IMR-90 (cell line): ENCODE results near the gene FADS1. TPM values are rescaled to one million over a fixed set of nuclear protein-coding genes. Genes with fewer than 3 reads are reported as not detected.
A peak's percentile ranks its signal among the peaks of the same experiment; 100 is the strongest.

Experiments
- ATAC-seq: fragments of 200-7000 bp; cut with Tn5 transposase; 2 replicates; pipeline ENCODE4 v1.9.1; 2020; ENCODE audit warnings: low read depth, mild to moderate bottlenecking, moderate library complexity
- BruUV-seq: library from RNA; stranded (reverse); fragments of 400-500 nt; replicated peaks from 2 replicates; lab custom pipeline; 2021; lab: Mats Ljungman, UMichigan
- CTCF ChIA-PET: fragments of 300-600 bp; formaldehyde crosslinking; extraction: SDS; loops from one replicate; lab custom pipeline; 2021; ENCODE audit warnings: antibody characterized with exemption; lab: Yijun Ruan, JAX
- POLR2A ChIA-PET: fragments of 300-600 bp; sonication (Branson Sonifier 250); formaldehyde crosslinking; loops from one replicate; lab custom pipeline; 2022; ENCODE audit warnings: antibody characterized with exemption; ENCODE audit not compliant: unreplicated experiment; lab: Charles Lee
- DNase-seq: peaks from one replicate; pipeline ENCODE4 v3.0.0; 2013
- H2AFZ ChIP-seq: replicated peaks from 2 replicates; pipeline ENCODE3; 2013; ENCODE audit warnings: low read length, mild to moderate bottlenecking; ENCODE audit not compliant: poor library complexity
- H2AK5ac ChIP-seq: 2 replicates; pipeline ENCODE4 v1.6.1; 2013; ENCODE audit warnings: low read depth, low read length, inconsistent platforms
- H2AK9ac ChIP-seq: replicated peaks from 2 replicates; pipeline ENCODE3; 2013; ENCODE audit warnings: mild to moderate bottlenecking, low read depth, low read length, moderate library complexity; ENCODE audit not compliant: poor library complexity
- H2BK120ac ChIP-seq: 2 replicates; pipeline ENCODE4 v1.6.1; 2013; ENCODE audit warnings: low read depth, low read length, inconsistent platforms
- H2BK15ac ChIP-seq: 3 replicates; pipeline ENCODE4 v1.6.1; 2013; ENCODE audit warnings: low read depth, low read length, inconsistent platforms
- H2BK20ac ChIP-seq: 2 replicates; pipeline ENCODE4 v1.6.1; 2013; ENCODE audit warnings: low read depth, mild to moderate bottlenecking, inconsistent platforms, low read length, moderate library complexity
- H2BK5ac ChIP-seq: 2 replicates; pipeline ENCODE4 v1.6.1; 2013; ENCODE audit warnings: mild to moderate bottlenecking, low read depth, low read length, inconsistent platforms; ENCODE audit not compliant: poor library complexity, severe bottlenecking
- H3K14ac ChIP-seq: replicated peaks from 2 replicates; pipeline ENCODE4 v1.6.1; 2013; ENCODE audit warnings: low read depth, low read length, inconsistent platforms
- H3K18ac ChIP-seq: 2 replicates; pipeline ENCODE4 v1.6.1; 2013; ENCODE audit warnings: low read depth, low read length, control low read depth
- H3K23ac ChIP-seq: 2 replicates; pipeline ENCODE4 v1.6.1; 2013; ENCODE audit warnings: low read depth, low read length, inconsistent platforms
- H3K27ac ChIP-seq: 2 replicates; pipeline ENCODE4 v1.5.1; 2013; ENCODE audit warnings: mild to moderate bottlenecking, control low read depth, low read length; ENCODE audit not compliant: insufficient read depth
- H3K27me3 ChIP-seq: 2 replicates; pipeline ENCODE4 v1.6.1; 2013; ENCODE audit warnings: low read length; ENCODE audit not compliant: control insufficient read depth, insufficient read depth
- H3K36me3 ChIP-seq: 2 replicates; pipeline ENCODE4 v1.6.1; 2013; ENCODE audit warnings: low read length, mixed read lengths; ENCODE audit not compliant: control insufficient read depth, insufficient read depth
- H3K4ac ChIP-seq: 2 replicates; pipeline ENCODE4 v1.6.1; 2013; ENCODE audit warnings: low read depth, low read length, inconsistent platforms
- H3K4me1 ChIP-seq: 2 replicates; pipeline ENCODE4 v1.6.1; 2013; ENCODE audit warnings: low read length, mixed read lengths; ENCODE audit not compliant: control insufficient read depth, insufficient read depth
- H3K4me2 ChIP-seq: 2 replicates; pipeline ENCODE4 v1.6.1; 2013; ENCODE audit warnings: low read depth, mild to moderate bottlenecking, control low read depth, low read length, moderate library complexity
- H3K4me3 ChIP-seq: 2 replicates; pipeline ENCODE4 v1.5.1; 2013; ENCODE audit warnings: low read depth, mild to moderate bottlenecking, control low read depth, low read length, moderate library complexity; ENCODE audit not compliant: insufficient read depth
- H3K56ac ChIP-seq: 2 replicates; pipeline ENCODE4 v1.6.1; 2013; ENCODE audit warnings: low read length, inconsistent platforms; ENCODE audit not compliant: insufficient read depth; ENCODE audit errors: extremely low read depth
- H3K79me1 ChIP-seq, 2 experiments: 2 replicates each; pipeline ENCODE4 v1.6.1; 2013; ENCODE audit warnings: low read length in 2 of 2, inconsistent platforms in 1 of 2, low read depth in 1 of 2
- H3K9ac ChIP-seq: 2 replicates; pipeline ENCODE4 v1.6.1; 2013; ENCODE audit warnings: low read depth, low read length, control low read depth
- H3K9me1 ChIP-seq: 2 replicates; pipeline ENCODE4 v1.6.1; 2013; ENCODE audit warnings: low read length, inconsistent platforms; ENCODE audit not compliant: insufficient read depth
- H3K9me3 ChIP-seq: 2 replicates; pipeline ENCODE4 v1.6.1; 2013; ENCODE audit warnings: low read length; ENCODE audit not compliant: control insufficient read depth, insufficient read depth
- H4K20me1 ChIP-seq: 2 replicates; pipeline ENCODE4 v1.6.1; 2013; ENCODE audit warnings: low read length, inconsistent platforms; ENCODE audit not compliant: insufficient read depth
- H4K5ac ChIP-seq: 2 replicates; pipeline ENCODE4 v1.6.1; 2013; ENCODE audit warnings: mild to moderate bottlenecking, low read depth, low read length, control low read depth
- H4K8ac ChIP-seq, 2 experiments: 2 replicates each; pipeline ENCODE4 v1.6.1; 2013; ENCODE audit warnings: low read depth in 2 of 2, low read length in 2 of 2, control low read depth in 1 of 2, inconsistent platforms in 1 of 2
- H4K91ac ChIP-seq: 2 replicates; pipeline ENCODE4 v1.6.1; 2013; ENCODE audit warnings: low read depth, low read length, inconsistent platforms; ENCODE audit not compliant: insufficient read depth
- CEBPB ChIP-seq: IDR thresholded peaks from 2 replicates; pipeline ENCODE4 v1.6.1; 2012; ENCODE audit warnings: low read depth, low read length, improper control_type of control experiment
- CHD1 ChIP-seq: IDR thresholded peaks from 2 replicates; pipeline ENCODE4 v1.6.1; 2012; ENCODE audit warnings: low read depth, low read length, improper control_type of control experiment
- CTCF ChIP-seq: conservative IDR thresholded peaks from 2 replicates; pipeline ENCODE4 v1.5.1; 2012; ENCODE audit warnings: mild to moderate bottlenecking, low read depth, low read length, improper control_type of control experiment
- ELK1 ChIP-seq: fragments of 150-350 bp; IDR thresholded peaks from 2 replicates; pipeline ENCODE4 v1.6.1; 2016; ENCODE audit warnings: low read depth, mild to moderate bottlenecking, low read length, moderate library complexity, borderline replicate concordance
- FOS ChIP-seq: fragments of 150-350 bp; IDR thresholded peaks from 2 replicates; pipeline ENCODE4 v1.6.1; 2016; ENCODE audit warnings: low read depth, low read length
- MAFK ChIP-seq: IDR thresholded peaks from 2 replicates; pipeline ENCODE4 v1.6.1; 2012; ENCODE audit warnings: low read depth, low read length, improper control_type of control experiment
- MAZ ChIP-seq: IDR thresholded peaks from 2 replicates; pipeline ENCODE4 v1.6.1; 2012; ENCODE audit warnings: low read depth, mild to moderate bottlenecking, low read length, improper control_type of control experiment, moderate library complexity, borderline replicate concordance
- MXI1 ChIP-seq: IDR thresholded peaks from 2 replicates; pipeline ENCODE4 v1.6.1; 2012; ENCODE audit warnings: low read depth, mild to moderate bottlenecking, low read length, moderate library complexity, borderline replicate concordance
- NFE2L2 ChIP-seq: fragments of 150-350 bp; IDR thresholded peaks from 2 replicates; pipeline ENCODE4 v1.6.1; 2016; ENCODE audit warnings: low read depth, mild to moderate bottlenecking, low read length
- RAD21 ChIP-seq: IDR thresholded peaks from 2 replicates; pipeline ENCODE4 v1.6.1; 2012; ENCODE audit warnings: low read length, improper control_type of control experiment
- RCOR1 ChIP-seq: IDR thresholded peaks from 2 replicates; pipeline ENCODE4 v1.6.1; 2012; ENCODE audit warnings: mild to moderate bottlenecking, low read length, improper control_type of control experiment; ENCODE audit not compliant: insufficient replicate concordance
- RFX5 ChIP-seq: IDR thresholded peaks from 2 replicates; pipeline ENCODE4 v1.8.0; 2012; ENCODE audit warnings: low read depth, mild to moderate bottlenecking, low read length, moderate library complexity
- SMC3 ChIP-seq: fragments of 150-350 bp; IDR thresholded peaks from 2 replicates; pipeline ENCODE4 v1.6.1; 2016; ENCODE audit warnings: low read depth, mild to moderate bottlenecking, antibody characterized with exemption, low read length, moderate library complexity
- WGBS, 2 experiments: methylation state at CpG; one replicate each; pipeline versions ENCODE4 v1.1.5 to v1.1.7; 2013; ENCODE audit warnings: missing lambda C conversion rate in 2 of 2; ENCODE audit not compliant: insufficient read length in 1 of 2; ENCODE audit errors: extremely low coverage in 2 of 2; 5-methylcytosine and 5-hydroxymethylcytosine counted together
- dilution Hi-C: fragments of 300-500 bp; cut with HindIII; formaldehyde crosslinking; loops from one replicate; pipeline ENCODE4 v1.14.3; 2018; ENCODE audit warnings: low sequenced_read_pairs; ENCODE audit not compliant: unreplicated experiment
- in situ Hi-C: fragments of 300-500 bp; cut with MboI; formaldehyde crosslinking; loops from 3 replicates; pipeline ENCODE4 v1.14.3; 2019; ENCODE audit warnings: low sequenced_read_pairs, inconsistent platforms, mixed read lengths
- intact Hi-C: fragments of 100-400 bp; cut with micrococcal nuclease; formaldehyde crosslinking; loops from 2 replicates; pipeline ENCODE4 v1.10.0; 2022
- polyA plus RNA-seq, 3 experiments: library from polyadenylated mRNA; depleted of rRNA; stranded (reverse); fragments of >200 nt; gene quantifications; 2 replicates each; pipeline ENCODE4 v1.2.3, GENCODE V29; 2012; ENCODE audit warnings: low replicate concordance in 1 of 3
- total RNA-seq: library from RNA; depleted of rRNA; stranded (reverse); fragments of >200 nt; gene quantifications from 2 replicates; pipeline ENCODE4 v1.2.3, GENCODE V29; 2012
- TF ChIP-seq, protein P1 (sequence below): fragments of 150-350 bp; IDR thresholded peaks from 2 replicates; pipeline ENCODE4 v1.6.1; 2017; ENCODE audit warnings: mild to moderate bottlenecking, antibody characterized with exemption, low read length, low read depth

Gene FADS1
- total and polyA plus RNA-seq, 2 of the 4 experiments (the other 2 are of a cell fraction), result 16.3 to 18.4 TPM

DNA sequence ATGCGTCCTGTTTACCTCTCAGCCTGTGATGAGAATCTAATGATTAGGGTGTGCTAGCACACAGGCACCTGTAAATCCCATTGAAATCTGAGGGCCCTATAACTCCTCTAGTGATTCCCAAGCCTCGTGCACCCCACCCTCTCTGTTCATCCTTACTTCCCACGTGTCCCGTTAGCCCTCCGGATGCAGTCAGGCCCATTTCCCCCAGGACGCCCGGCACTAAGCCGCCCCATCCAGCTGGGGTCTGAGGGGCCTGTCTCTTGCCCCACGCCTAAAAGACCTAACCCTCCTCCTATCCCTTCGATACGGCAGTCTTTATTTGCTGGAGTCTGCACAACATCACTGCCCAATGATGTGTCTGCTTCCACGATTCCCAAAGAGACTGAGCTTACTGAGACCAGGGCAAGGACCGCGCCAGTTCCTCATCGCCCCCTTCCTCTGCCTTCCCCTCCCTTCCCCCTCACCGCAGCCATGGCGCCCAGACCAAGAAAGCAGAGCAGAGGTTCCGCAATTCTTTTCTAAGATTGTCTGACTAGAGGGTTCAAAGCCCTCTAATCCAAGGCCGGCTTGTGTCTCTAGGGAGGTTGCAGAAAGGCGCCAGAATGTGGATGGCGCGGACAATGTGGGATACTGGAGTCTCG, 10.2 kb upstream of the FADS1 start:
- Histone ChIP-seq H3K27ac (peak overlapping the region; percentile 50), H3K4me2 (peak overlapping the region; percentile 77), H3K14ac (peak overlapping the region; percentile 96), H3K4me1 (peaks cover 11% of the 10 kb centered on the region; the same call in 1 of the 2 replicates), H4K5ac (peak overlapping the region; percentile 57), H3K9me3 (no peaks in the 10 kb centered on the region), H3K27me3 (no peaks in the 10 kb centered on the region), H3K79me1 (peaks cover 19 to 49% of the 10 kb centered on the region in 2 experiments), H3K56ac (peak overlapping the region; percentile 61), H3K36me3 (no peaks in the 10 kb centered on the region), H4K20me1 (peaks cover 23% of the 10 kb centered on the region; the same call in 1 of the 2 replicates), H3K9me1 (peaks cover 16% of the 10 kb centered on the region), H2BK15ac (peak overlapping the region; percentile 62; the same call in 2 of the 3 replicates), H3K4me3 (peak overlapping the region; percentile 72), H2BK20ac (peak overlapping the region; percentile 41; the same call in 1 of the 2 replicates), H3K23ac (peak overlapping the region; percentile 95), H2BK120ac (peak overlapping the region; percentile 56), H2AK9ac (peak overlapping the region; percentile 77), H3K9ac (peak overlapping the region; percentile 59), H2BK5ac (peak overlapping the region; percentile 2), H4K91ac (peak overlapping the region; percentile 85), H2AFZ (peak overlapping the region; percentile 95), H2AK5ac (peak overlapping the region; percentile 99), H4K8ac (peak overlapping the region; percentile 79 to 99), H3K4ac (peak overlapping the region; percentile 90), H3K18ac (peak overlapping the region; percentile 27; the same call in 1 of the 2 replicates)
- dilution Hi-C loops (no loop called here), intact Hi-C loops (loop anchor here (2.0 kb wide), 1 partner anchor 30 kb away; no protein-coding TSS in a partner anchor), in situ Hi-C loops (no loop called here)
- POLR2A ChIA-PET, result no interaction called here
- CTCF ChIA-PET, result interaction anchor here (1.0 kb wide), 1 partner anchor 57 kb away, joined by 3 read pairs; no protein-coding TSS in a partner anchor
- DNase-seq, result no peak
- no peak for ATAC-seq
- BruUV-seq, result no TSS peak
- 39% methylated on average over 9 of the region's 23 CpGs; no CpG with 5 or more reads in 1 of the 2 experiments for WGBS, 2 experiments
- TF ChIP-seq CEBPB (no peak), ELK1 (no peak), MAZ (no peak), RAD21 (no peak), MAFK (no peak), RFX5 (no peak), CTCF (no peak), NFE2L2 (no peak), MXI1 (no peak), CHD1 (no peak), RCOR1 (no peak), FOS (no peak), SMC3 (no peak)
- TF ChIP-seq, protein P1, sequence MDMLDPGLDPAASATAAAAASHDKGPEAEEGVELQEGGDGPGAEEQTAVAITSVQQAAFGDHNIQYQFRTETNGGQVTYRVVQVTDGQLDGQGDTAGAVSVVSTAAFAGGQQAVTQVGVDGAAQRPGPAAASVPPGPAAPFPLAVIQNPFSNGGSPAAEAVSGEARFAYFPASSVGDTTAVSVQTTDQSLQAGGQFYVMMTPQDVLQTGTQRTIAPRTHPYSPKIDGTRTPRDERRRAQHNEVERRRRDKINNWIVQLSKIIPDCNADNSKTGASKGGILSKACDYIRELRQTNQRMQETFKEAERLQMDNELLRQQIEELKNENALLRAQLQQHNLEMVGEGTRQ, result no peak
